IMR-90 (cell line): ENCODE results near the gene NPR2.

Experiments
- CEBPB ChIP-seq: IDR thresholded peaks from 2 replicates; pipeline ENCODE4 v1.6.1; 2012; ENCODE audit warnings: low read depth, low read length, improper control_type of control experiment
- CTCF ChIP-seq: conservative IDR thresholded peaks from 2 replicates; pipeline ENCODE4 v1.5.1; 2012; ENCODE audit warnings: mild to moderate bottlenecking, low read depth, low read length, improper control_type of control experiment
- FOS ChIP-seq: fragments of 150-350 bp; IDR thresholded peaks from 2 replicates; pipeline ENCODE4 v1.6.1; 2016; ENCODE audit warnings: low read depth, low read length
- MXI1 ChIP-seq: IDR thresholded peaks from 2 replicates; pipeline ENCODE4 v1.6.1; 2012; ENCODE audit warnings: low read depth, mild to moderate bottlenecking, low read length, moderate library complexity, borderline replicate concordance
- POLR2A ChIP-seq: IDR thresholded peaks from 2 replicates; pipeline ENCODE4 v1.6.1; 2012; ENCODE audit warnings: mild to moderate bottlenecking, low read depth, low read length
- RAD21 ChIP-seq: IDR thresholded peaks from 2 replicates; pipeline ENCODE4 v1.6.1; 2012; ENCODE audit warnings: low read length, improper control_type of control experiment
- RCOR1 ChIP-seq: IDR thresholded peaks from 2 replicates; pipeline ENCODE4 v1.6.1; 2012; ENCODE audit warnings: mild to moderate bottlenecking, low read length, improper control_type of control experiment; ENCODE audit not compliant: insufficient replicate concordance

GRCh38 chr9:35827486-35827885, 36.1 kb downstream of the NPR2 start:
- TF ChIP-seq CTCF, result no peak
- TF ChIP-seq RAD21, result no peak
- no peak for TF ChIP-seq MXI1
- no peak for TF ChIP-seq FOS
- TF ChIP-seq RCOR1, result no peak
- TF ChIP-seq POLR2A, result no peak
- TF ChIP-seq CEBPB, result no peak
